Mucosa of descending colon (tissue), 3 donors: ENCODE data around the gene RAMP3. TPM values are rescaled to one million over a fixed set of nuclear protein-coding genes. Genes with fewer than 3 reads are reported as not detected.

ENCODE experiments used
- ATAC-seq: fragments of 200-7000 bp; cut with Tn5 transposase; one replicate; pipeline ENCODE4 v1.9.1; 2020; ENCODE audit warnings: mild to moderate bottlenecking, moderate library complexity
- DNase-seq, 3 donors: peaks; one replicate each; pipeline ENCODE4 v3.0.0-alpha.2; 2020
- H3K36me3 ChIP-seq: fragments of 200-600 bp; one replicate; pipeline ENCODE4 v1.8.0; 2021; ENCODE audit warnings: low read depth, mild to moderate bottlenecking
- H3K4me1 ChIP-seq: fragments of 200-600 bp; one replicate; pipeline ENCODE4 v1.8.0; 2021; ENCODE audit warnings: low read depth, mild to moderate bottlenecking
- H3K4me3 ChIP-seq: fragments of 200-600 bp; one replicate; pipeline ENCODE4 v1.8.0; 2021; ENCODE audit warnings: mild to moderate bottlenecking
- H3K9me3 ChIP-seq: fragments of 200-600 bp; one replicate; pipeline ENCODE4 v1.8.0; 2021; ENCODE audit warnings: mild to moderate bottlenecking
- CTCF ChIP-seq: fragments of 200-600 bp; IDR thresholded peaks from one replicate; pipeline ENCODE4 v1.8.0; 2022; ENCODE audit warnings: antibody characterized with exemption, mild to moderate bottlenecking
- intact Hi-C, 2 donors: fragments of 100-400 bp; cut with DNase I in 1 of 2; cut with micrococcal nuclease in 1 of 2; formaldehyde crosslinking; loops; one replicate each; pipeline versions ENCODE4 v1.11.0 to v1.11.1; 2022; cut with DNase I, micrococcal nuclease
- total RNA-seq, 3 donors: library from RNA; stranded (reverse); fragmentation: NEBNext Ultra II Directional in 2 of 3; extraction: Animal tissue kit (Norgen Biotek cat#: 25700) in 2 of 3; gene quantifications; one replicate each; pipeline versions ENCODE4 v1.2.1 to v1.2.4, GENCODE V29; 2021 to 2023
- donor health status: DM: no; HTN: no; CAD: no; lungs with moderate emphysema.
- donor health status: DM: no; HTN: no; CAD: no.
- donor health status: DM: no; HTN: yes; CAD: no.

The RAMP3 gene
- total RNA-seq, 3 donors from 2014 or later = 5.4 to 13.5 (median 9.0) TPM

- no peaks in the 10 kb centered on the region for H3K4me1 ChIP-seq
- DNase-seq (no peak), ATAC-seq (no peak)
- H3K36me3 ChIP-seq = no peaks in the 10 kb centered on the region
- no peaks in the 10 kb centered on the region for H3K9me3 ChIP-seq
- no peak overlapping the region for H3K4me3 ChIP-seq
- no peak for TF ChIP-seq CTCF
- intact Hi-C loops = no loop called here
These were observed 62.3 kb downstream of the RAMP3 start for GRCh38 chr7:45219801-45220435.

- H3K4me3 ChIP-seq = no peak overlapping the region
- intact Hi-C loops = no loop called here
- DNase-seq (no peak), ATAC-seq (no peak)
- H3K36me3 ChIP-seq = no peaks in the 10 kb centered on the region
- no peaks in the 10 kb centered on the region for H3K4me1 ChIP-seq
- TF ChIP-seq CTCF = no peak
- no peaks in the 10 kb centered on the region for H3K9me3 ChIP-seq
These were observed 63.4 kb downstream of the RAMP3 start for GRCh38 chr7:45220846-45221618.

- ATAC-seq (no peak), DNase-seq (no peak)
- Histone ChIP-seq H3K36me3 (no peaks in the 10 kb centered on the region), H3K9me3 (no peaks in the 10 kb centered on the region), H3K4me3 (no peak overlapping the region), H3K4me1 (no peaks in the 10 kb centered on the region)
- intact Hi-C loops = no loop called here
- no peak for TF ChIP-seq CTCF
These were observed 64.5 kb downstream of the RAMP3 start for GRCh38 chr7:45221896-45222604.

- no peak for TF ChIP-seq CTCF
- ATAC-seq = no peak
These were observed 65.5 kb downstream of the RAMP3 start for GRCh38 chr7:45223078-45223477.

GRCh38 chr7:45223728-45224630, 66.4 kb downstream of the RAMP3 start:
- H3K4me3 ChIP-seq = no peak overlapping the region
- H3K36me3 ChIP-seq = no peaks in the 10 kb centered on the region
- DNase-seq = no peak
- H3K9me3 ChIP-seq = no peaks in the 10 kb centered on the region
- intact Hi-C loops = no loop called here
- no peaks in the 10 kb centered on the region for H3K4me1 ChIP-seq
- ATAC-seq = no peak
- TF ChIP-seq CTCF = no peak

More at GRCh38 chr7:45223078-45223477, 65.5 kb downstream of the RAMP3 start:
- no peaks in the 10 kb centered on the region for H3K36me3 ChIP-seq
- intact Hi-C loops = no loop called here
- H3K9me3 ChIP-seq = no peaks in the 10 kb centered on the region
- H3K4me3 ChIP-seq = no peak overlapping the region
- no peaks in the 10 kb centered on the region for H3K4me1 ChIP-seq
- no peak for DNase-seq
